ENCODE results near the gene HSPG2.

Gene HSPG2

GRCh38 chr1:21822349-21822748, 114.8 kb downstream of the HSPG2 start:
- no peak overlapping the region for H3K4me3 ChIP-seq (ENCODE audit: low read length)
- no peak overlapping the region for H3K23ac ChIP-seq (ENCODE audit: low read length)
- peak; percentile 40 for DNase-seq
- H3K36me3 ChIP-seq (ENCODE audit: control insufficient read depth, insufficient read depth, low read length): peaks cover 1% of the 10 kb centered on the region
- no peak overlapping the region for H3K9ac ChIP-seq (ENCODE audit: low read length)
- H3K27me3 ChIP-seq (ENCODE audit: insufficient read depth, low read length, poor library complexity): no peaks in the 10 kb centered on the region
- no CpG with 5 or more reads among the region's 9 CpGs for WGBS (ENCODE audit: extremely low coverage, insufficient coverage, low lambda C conversion rate)
- no peak overlapping the region for H3K18ac ChIP-seq (ENCODE audit: low read length)
- H3K27ac ChIP-seq (ENCODE audit: low read depth, low read length): no peak overlapping the region
- H3K4me2 ChIP-seq (ENCODE audit: low read length): no peak overlapping the region
- no peaks in the 10 kb centered on the region for H3K79me1 ChIP-seq (ENCODE audit: low read length)
- H4K5ac ChIP-seq (ENCODE audit: low read length): no peak overlapping the region
- H2AK5ac ChIP-seq (ENCODE audit: low read length): no peak overlapping the region
- no peaks in the 10 kb centered on the region for H3K4me1 ChIP-seq (ENCODE audit: control insufficient read depth, low read depth, low read length)
- H4K8ac ChIP-seq (ENCODE audit: low read depth, low read length): no peak overlapping the region
- no peak overlapping the region for H3K4ac ChIP-seq (ENCODE audit: low read depth, low read length)
- no peak overlapping the region for H2BK120ac ChIP-seq (ENCODE audit: low read depth, low read length)
- no peak overlapping the region for H2BK5ac ChIP-seq (ENCODE audit: low read length)
- no peaks in the 10 kb centered on the region for H3K79me2 ChIP-seq (ENCODE audit: control insufficient read depth, insufficient read depth, low read length)
- no peak overlapping the region for H3K56ac ChIP-seq (ENCODE audit: low read length)
- H2BK15ac ChIP-seq (replicated peaks; ENCODE audit: low read depth): no peak overlapping the region

- Histone ChIP-seq H3K79me1 (ENCODE audit: low read length) (no peaks in the 10 kb centered on the region), H3K79me2 (ENCODE audit: control insufficient read depth, insufficient read depth, low read length) (no peaks in the 10 kb centered on the region), H3K36me3 (ENCODE audit: control insufficient read depth, insufficient read depth, low read length) (peaks cover 1% of the 10 kb centered on the region), H3K9ac (ENCODE audit: low read length) (no peak overlapping the region), H4K8ac (ENCODE audit: low read depth, low read length) (no peak overlapping the region), H4K5ac (ENCODE audit: low read length) (no peak overlapping the region), H3K4me1 (ENCODE audit: control insufficient read depth, low read depth, low read length) (no peaks in the 10 kb centered on the region), H2BK5ac (ENCODE audit: low read length) (no peak overlapping the region), H3K4ac (ENCODE audit: low read depth, low read length) (no peak overlapping the region), H2BK120ac (ENCODE audit: low read depth, low read length) (no peak overlapping the region), H2AK5ac (ENCODE audit: low read length) (no peak overlapping the region), H2BK15ac (replicated peaks; ENCODE audit: low read depth) (no peak overlapping the region), H3K27me3 (ENCODE audit: insufficient read depth, low read length, poor library complexity) (no peaks in the 10 kb centered on the region), H3K18ac (ENCODE audit: low read length) (no peak overlapping the region), H3K23ac (ENCODE audit: low read length) (no peak overlapping the region), H3K27ac (ENCODE audit: low read depth, low read length) (no peak overlapping the region), H3K56ac (ENCODE audit: low read length) (no peak overlapping the region), H3K4me2 (ENCODE audit: low read length) (no peak overlapping the region), H3K4me3 (ENCODE audit: low read length) (no peak overlapping the region)
- DNase-seq: no peak
- WGBS (ENCODE audit: extremely low coverage, insufficient coverage, low lambda C conversion rate): no CpG with 5 or more reads among the region's 11 CpGs
Measured at GRCh38 chr1:21821385-21822019, 115.6 kb downstream of the HSPG2 start.

GRCh38 chr1:21820597-21821232, 116.4 kb downstream of the HSPG2 start:
- H3K27me3 ChIP-seq (ENCODE audit: insufficient read depth, low read length, poor library complexity): no peaks in the 10 kb centered on the region
- WGBS (ENCODE audit: extremely low coverage, insufficient coverage, low lambda C conversion rate): no CpG with 5 or more reads among the region's 9 CpGs

DNA sequence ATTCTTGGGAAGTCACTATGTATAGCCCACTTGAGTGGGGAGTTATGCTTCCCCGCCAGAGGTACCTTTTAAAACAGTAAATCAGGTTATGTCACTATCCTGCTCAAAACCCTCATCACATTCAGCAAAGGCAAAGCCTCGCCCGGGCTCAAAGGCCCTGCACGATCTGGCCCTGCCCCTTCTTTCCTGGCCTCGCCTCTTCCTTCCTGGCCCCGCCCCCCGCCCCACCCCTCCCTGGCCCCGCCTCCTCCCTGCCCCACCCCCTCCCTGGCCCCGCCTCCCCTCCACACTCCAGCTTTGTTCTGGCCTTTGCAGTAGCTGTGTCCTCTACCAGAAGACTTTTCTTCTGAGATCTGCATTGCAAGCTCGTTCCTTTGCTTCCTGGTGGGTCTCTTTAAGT, 118.5 kb downstream of the HSPG2 start:
- Histone ChIP-seq H3K27ac (ENCODE audit: low read depth, low read length) (no peak overlapping the region), H4K5ac (ENCODE audit: low read length) (no peak overlapping the region), H3K36me3 (ENCODE audit: control insufficient read depth, insufficient read depth, low read length) (no peaks in the 10 kb centered on the region), H3K27me3 (ENCODE audit: insufficient read depth, low read length, poor library complexity) (no peaks in the 10 kb centered on the region), H2BK15ac (replicated peaks; ENCODE audit: low read depth) (no peak overlapping the region), H3K4me2 (ENCODE audit: low read length) (no peak overlapping the region), H3K23ac (ENCODE audit: low read length) (no peak overlapping the region), H3K56ac (ENCODE audit: low read length) (peak overlapping the region; percentile 5), H3K9ac (ENCODE audit: low read length) (no peak overlapping the region), H4K8ac (ENCODE audit: low read depth, low read length) (no peak overlapping the region), H3K18ac (ENCODE audit: low read length) (no peak overlapping the region), H3K4me1 (ENCODE audit: control insufficient read depth, low read depth, low read length) (no peaks in the 10 kb centered on the region), H2AK5ac (ENCODE audit: low read length) (no peak overlapping the region), H2BK120ac (ENCODE audit: low read depth, low read length) (no peak overlapping the region), H3K4me3 (ENCODE audit: low read length) (no peak overlapping the region), H3K4ac (ENCODE audit: low read depth, low read length) (no peak overlapping the region), H3K79me2 (ENCODE audit: control insufficient read depth, insufficient read depth, low read length) (no peaks in the 10 kb centered on the region), H2BK5ac (ENCODE audit: low read length) (no peak overlapping the region), H3K79me1 (ENCODE audit: low read length) (no peaks in the 10 kb centered on the region)
- no CpG with 5 or more reads among the region's 10 CpGs for WGBS (ENCODE audit: extremely low coverage, insufficient coverage, low lambda C conversion rate)
- DNase-seq: peak; percentile 59

More at GRCh38 chr1:21820597-21821232, 116.4 kb downstream of the HSPG2 start:
- no peak overlapping the region for H3K56ac ChIP-seq (ENCODE audit: low read length)
- H3K4me2 ChIP-seq (ENCODE audit: low read length): no peak overlapping the region
- H3K79me2 ChIP-seq (ENCODE audit: control insufficient read depth, insufficient read depth, low read length): no peaks in the 10 kb centered on the region
- H3K27ac ChIP-seq (ENCODE audit: low read depth, low read length): no peak overlapping the region
- no peaks in the 10 kb centered on the region for H3K79me1 ChIP-seq (ENCODE audit: low read length)
- H2BK15ac ChIP-seq (replicated peaks; ENCODE audit: low read depth): no peak overlapping the region
- no peak overlapping the region for H3K4me3 ChIP-seq (ENCODE audit: low read length)
- DNase-seq: no peak
- no peaks in the 10 kb centered on the region for H3K4me1 ChIP-seq (ENCODE audit: control insufficient read depth, low read depth, low read length)
- peaks cover 1% of the 10 kb centered on the region for H3K36me3 ChIP-seq (ENCODE audit: control insufficient read depth, insufficient read depth, low read length)
- no peak overlapping the region for H2BK5ac ChIP-seq (ENCODE audit: low read length)
- no peak overlapping the region for H3K9ac ChIP-seq (ENCODE audit: low read length)
- H3K23ac ChIP-seq (ENCODE audit: low read length): no peak overlapping the region
- no peak overlapping the region for H2BK120ac ChIP-seq (ENCODE audit: low read depth, low read length)
- H3K4ac ChIP-seq (ENCODE audit: low read depth, low read length): no peak overlapping the region
- no peak overlapping the region for H4K8ac ChIP-seq (ENCODE audit: low read depth, low read length)
- no peak overlapping the region for H2AK5ac ChIP-seq (ENCODE audit: low read length)
- H3K18ac ChIP-seq (ENCODE audit: low read length): no peak overlapping the region
- no peak overlapping the region for H4K5ac ChIP-seq (ENCODE audit: low read length)

DNA sequence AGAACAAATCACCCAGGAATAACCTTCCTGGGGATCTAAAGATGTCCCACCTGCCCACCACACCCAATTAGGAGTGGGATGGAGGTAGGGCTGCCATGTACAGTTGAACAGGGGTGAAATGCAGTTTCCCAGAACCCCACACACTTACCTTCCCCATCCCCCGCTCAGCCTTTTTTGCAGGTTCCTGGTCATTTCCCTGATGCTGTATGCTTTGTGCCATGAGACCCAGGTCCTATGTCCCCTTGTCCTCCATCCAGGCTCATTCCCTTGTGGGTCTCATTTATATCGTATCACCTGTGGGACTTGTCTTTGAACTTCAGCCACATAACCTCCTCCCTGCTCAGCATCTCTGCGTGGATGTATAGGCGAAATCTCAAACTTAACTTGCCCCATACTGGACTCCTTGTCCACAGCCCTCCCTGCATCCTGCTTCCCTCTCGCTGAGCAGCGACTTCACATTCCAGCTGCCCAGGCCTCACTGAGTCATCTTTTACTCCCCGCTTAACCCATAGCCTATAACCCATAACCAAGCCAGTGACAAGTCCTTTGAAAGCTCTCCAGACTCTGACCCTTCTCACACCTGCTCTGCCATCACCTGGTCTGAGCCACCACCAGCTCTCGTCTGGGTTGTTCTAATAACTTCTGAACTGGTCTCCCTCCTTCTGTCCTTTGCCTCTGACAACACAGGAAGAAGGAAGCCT, 120.4 kb downstream of the HSPG2 start:
- Histone ChIP-seq H3K23ac (ENCODE audit: low read length) (no peak overlapping the region), H3K27me3 (ENCODE audit: insufficient read depth, low read length, poor library complexity) (no peaks in the 10 kb centered on the region), H2AK5ac (ENCODE audit: low read length) (no peak overlapping the region), H2BK120ac (ENCODE audit: low read depth, low read length) (no peak overlapping the region), H3K79me1 (ENCODE audit: low read length) (no peaks in the 10 kb centered on the region), H2BK15ac (replicated peaks; ENCODE audit: low read depth) (no peak overlapping the region), H3K27ac (ENCODE audit: low read depth, low read length) (no peak overlapping the region), H3K18ac (ENCODE audit: low read length) (no peak overlapping the region), H4K8ac (ENCODE audit: low read depth, low read length) (no peak overlapping the region), H4K5ac (ENCODE audit: low read length) (no peak overlapping the region), H3K9ac (ENCODE audit: low read length) (no peak overlapping the region), H2BK5ac (ENCODE audit: low read length) (no peak overlapping the region), H3K4me3 (ENCODE audit: low read length) (no peak overlapping the region), H3K4ac (ENCODE audit: low read depth, low read length) (no peak overlapping the region), H3K4me2 (ENCODE audit: low read length) (no peak overlapping the region), H3K79me2 (ENCODE audit: control insufficient read depth, insufficient read depth, low read length) (no peaks in the 10 kb centered on the region), H3K4me1 (ENCODE audit: control insufficient read depth, low read depth, low read length) (no peaks in the 10 kb centered on the region), H3K36me3 (ENCODE audit: control insufficient read depth, insufficient read depth, low read length) (no peaks in the 10 kb centered on the region), H3K56ac (ENCODE audit: low read length) (no peak overlapping the region)
- no CpG with 5 or more reads among the region's 8 CpGs for WGBS (ENCODE audit: extremely low coverage, insufficient coverage, low lambda C conversion rate)
- peak; percentile 27 for DNase-seq
